IMR-90 (cell line): ENCODE measurements around the gene EPB41L2. TPM values are rescaled to one million over a fixed set of nuclear protein-coding genes. Genes with fewer than 3 reads are reported as not detected.

Experiments used
- ATAC-seq: fragments of 200-7000 bp; cut with Tn5 transposase; 2 replicates; pipeline ENCODE4 v1.9.1; 2020; ENCODE audit warnings: low read depth, mild to moderate bottlenecking, moderate library complexity
- BruUV-seq: library from RNA; stranded (reverse); fragments of 400-500 nt; replicated peaks from 2 replicates; lab custom pipeline; 2021; lab: Mats Ljungman, UMichigan
- CTCF ChIA-PET: fragments of 300-600 bp; formaldehyde crosslinking; extraction: SDS; loops from one replicate; lab custom pipeline; 2021; ENCODE audit warnings: antibody characterized with exemption; lab: Yijun Ruan, JAX
- POLR2A ChIA-PET: fragments of 300-600 bp; sonication (Branson Sonifier 250); formaldehyde crosslinking; loops from one replicate; lab custom pipeline; 2022; ENCODE audit warnings: antibody characterized with exemption; ENCODE audit not compliant: unreplicated experiment; lab: Charles Lee
- DNase-seq: peaks from one replicate; pipeline ENCODE4 v3.0.0; 2013
- H2AFZ ChIP-seq: replicated peaks from 2 replicates; pipeline ENCODE3; 2013; ENCODE audit warnings: low read length, mild to moderate bottlenecking; ENCODE audit not compliant: poor library complexity
- H2AK5ac ChIP-seq: 2 replicates; pipeline ENCODE4 v1.6.1; 2013; ENCODE audit warnings: low read depth, low read length, inconsistent platforms
- H2AK9ac ChIP-seq: replicated peaks from 2 replicates; pipeline ENCODE3; 2013; ENCODE audit warnings: mild to moderate bottlenecking, low read depth, low read length, moderate library complexity; ENCODE audit not compliant: poor library complexity
- H2BK120ac ChIP-seq: 2 replicates; pipeline ENCODE4 v1.6.1; 2013; ENCODE audit warnings: low read depth, low read length, inconsistent platforms
- H2BK15ac ChIP-seq: 3 replicates; pipeline ENCODE4 v1.6.1; 2013; ENCODE audit warnings: low read depth, low read length, inconsistent platforms
- H2BK20ac ChIP-seq: 2 replicates; pipeline ENCODE4 v1.6.1; 2013; ENCODE audit warnings: low read depth, mild to moderate bottlenecking, inconsistent platforms, low read length, moderate library complexity
- H2BK5ac ChIP-seq: 2 replicates; pipeline ENCODE4 v1.6.1; 2013; ENCODE audit warnings: mild to moderate bottlenecking, low read depth, low read length, inconsistent platforms; ENCODE audit not compliant: poor library complexity, severe bottlenecking
- H3K14ac ChIP-seq: replicated peaks from 2 replicates; pipeline ENCODE4 v1.6.1; 2013; ENCODE audit warnings: low read depth, low read length, inconsistent platforms
- H3K18ac ChIP-seq: 2 replicates; pipeline ENCODE4 v1.6.1; 2013; ENCODE audit warnings: low read depth, low read length, control low read depth
- H3K23ac ChIP-seq: 2 replicates; pipeline ENCODE4 v1.6.1; 2013; ENCODE audit warnings: low read depth, low read length, inconsistent platforms
- H3K27ac ChIP-seq: 2 replicates; pipeline ENCODE4 v1.5.1; 2013; ENCODE audit warnings: mild to moderate bottlenecking, control low read depth, low read length; ENCODE audit not compliant: insufficient read depth
- H3K27me3 ChIP-seq: 2 replicates; pipeline ENCODE4 v1.6.1; 2013; ENCODE audit warnings: low read length; ENCODE audit not compliant: control insufficient read depth, insufficient read depth
- H3K36me3 ChIP-seq: 2 replicates; pipeline ENCODE4 v1.6.1; 2013; ENCODE audit warnings: low read length, mixed read lengths; ENCODE audit not compliant: control insufficient read depth, insufficient read depth
- H3K4ac ChIP-seq: 2 replicates; pipeline ENCODE4 v1.6.1; 2013; ENCODE audit warnings: low read depth, low read length, inconsistent platforms
- H3K4me1 ChIP-seq: 2 replicates; pipeline ENCODE4 v1.6.1; 2013; ENCODE audit warnings: low read length, mixed read lengths; ENCODE audit not compliant: control insufficient read depth, insufficient read depth
- H3K4me2 ChIP-seq: 2 replicates; pipeline ENCODE4 v1.6.1; 2013; ENCODE audit warnings: low read depth, mild to moderate bottlenecking, control low read depth, low read length, moderate library complexity
- H3K4me3 ChIP-seq: 2 replicates; pipeline ENCODE4 v1.5.1; 2013; ENCODE audit warnings: low read depth, mild to moderate bottlenecking, control low read depth, low read length, moderate library complexity; ENCODE audit not compliant: insufficient read depth
- H3K56ac ChIP-seq: 2 replicates; pipeline ENCODE4 v1.6.1; 2013; ENCODE audit warnings: low read length, inconsistent platforms; ENCODE audit not compliant: insufficient read depth; ENCODE audit errors: extremely low read depth
- H3K79me1 ChIP-seq, 2 experiments: 2 replicates each; pipeline ENCODE4 v1.6.1; 2013; ENCODE audit warnings: low read length in 2 of 2, inconsistent platforms in 1 of 2, low read depth in 1 of 2
- H3K9ac ChIP-seq: 2 replicates; pipeline ENCODE4 v1.6.1; 2013; ENCODE audit warnings: low read depth, low read length, control low read depth
- H3K9me1 ChIP-seq: 2 replicates; pipeline ENCODE4 v1.6.1; 2013; ENCODE audit warnings: low read length, inconsistent platforms; ENCODE audit not compliant: insufficient read depth
- H3K9me3 ChIP-seq: 2 replicates; pipeline ENCODE4 v1.6.1; 2013; ENCODE audit warnings: low read length; ENCODE audit not compliant: control insufficient read depth, insufficient read depth
- H4K20me1 ChIP-seq: 2 replicates; pipeline ENCODE4 v1.6.1; 2013; ENCODE audit warnings: low read length, inconsistent platforms; ENCODE audit not compliant: insufficient read depth
- H4K5ac ChIP-seq: 2 replicates; pipeline ENCODE4 v1.6.1; 2013; ENCODE audit warnings: mild to moderate bottlenecking, low read depth, low read length, control low read depth
- H4K8ac ChIP-seq, 2 experiments: 2 replicates each; pipeline ENCODE4 v1.6.1; 2013; ENCODE audit warnings: low read depth in 2 of 2, low read length in 2 of 2, control low read depth in 1 of 2, inconsistent platforms in 1 of 2
- H4K91ac ChIP-seq: 2 replicates; pipeline ENCODE4 v1.6.1; 2013; ENCODE audit warnings: low read depth, low read length, inconsistent platforms; ENCODE audit not compliant: insufficient read depth
- BHLHE40 ChIP-seq: fragments of 150-350 bp; IDR thresholded peaks from 2 replicates; pipeline ENCODE4 v1.6.1; 2016; ENCODE audit warnings: mild to moderate bottlenecking, low read depth, low read length
- CEBPB ChIP-seq: IDR thresholded peaks from 2 replicates; pipeline ENCODE4 v1.6.1; 2012; ENCODE audit warnings: low read depth, low read length, improper control_type of control experiment
- CHD1 ChIP-seq: IDR thresholded peaks from 2 replicates; pipeline ENCODE4 v1.6.1; 2012; ENCODE audit warnings: low read depth, low read length, improper control_type of control experiment
- CTCF ChIP-seq: conservative IDR thresholded peaks from 2 replicates; pipeline ENCODE4 v1.5.1; 2012; ENCODE audit warnings: mild to moderate bottlenecking, low read depth, low read length, improper control_type of control experiment
- ELK1 ChIP-seq: fragments of 150-350 bp; IDR thresholded peaks from 2 replicates; pipeline ENCODE4 v1.6.1; 2016; ENCODE audit warnings: low read depth, mild to moderate bottlenecking, low read length, moderate library complexity, borderline replicate concordance
- MAFK ChIP-seq: IDR thresholded peaks from 2 replicates; pipeline ENCODE4 v1.6.1; 2012; ENCODE audit warnings: low read depth, low read length, improper control_type of control experiment
- MAZ ChIP-seq: IDR thresholded peaks from 2 replicates; pipeline ENCODE4 v1.6.1; 2012; ENCODE audit warnings: low read depth, mild to moderate bottlenecking, low read length, improper control_type of control experiment, moderate library complexity, borderline replicate concordance
- MXI1 ChIP-seq: IDR thresholded peaks from 2 replicates; pipeline ENCODE4 v1.6.1; 2012; ENCODE audit warnings: low read depth, mild to moderate bottlenecking, low read length, moderate library complexity, borderline replicate concordance
- NFE2L2 ChIP-seq: fragments of 150-350 bp; IDR thresholded peaks from 2 replicates; pipeline ENCODE4 v1.6.1; 2016; ENCODE audit warnings: low read depth, mild to moderate bottlenecking, low read length
- POLR2A ChIP-seq: IDR thresholded peaks from 2 replicates; pipeline ENCODE4 v1.6.1; 2012; ENCODE audit warnings: mild to moderate bottlenecking, low read depth, low read length
- SMC3 ChIP-seq: fragments of 150-350 bp; IDR thresholded peaks from 2 replicates; pipeline ENCODE4 v1.6.1; 2016; ENCODE audit warnings: low read depth, mild to moderate bottlenecking, antibody characterized with exemption, low read length, moderate library complexity
- USF2 ChIP-seq: fragments of 150-350 bp; IDR thresholded peaks from 2 replicates; pipeline ENCODE4 v1.6.1; 2017; ENCODE audit warnings: mild to moderate bottlenecking, antibody characterized with exemption, low read length, low read depth
- WGBS, 2 experiments: methylation state at CpG; one replicate each; pipeline versions ENCODE4 v1.1.5 to v1.1.7; 2013; ENCODE audit warnings: missing lambda C conversion rate in 2 of 2; ENCODE audit not compliant: insufficient read length in 1 of 2; ENCODE audit errors: extremely low coverage in 2 of 2; 5-methylcytosine and 5-hydroxymethylcytosine counted together
- dilution Hi-C: fragments of 300-500 bp; cut with HindIII; formaldehyde crosslinking; loops from one replicate; pipeline ENCODE4 v1.14.3; 2018; ENCODE audit warnings: low sequenced_read_pairs; ENCODE audit not compliant: unreplicated experiment
- in situ Hi-C: fragments of 300-500 bp; cut with MboI; formaldehyde crosslinking; loops from 3 replicates; pipeline ENCODE4 v1.14.3; 2019; ENCODE audit warnings: low sequenced_read_pairs, inconsistent platforms, mixed read lengths
- intact Hi-C: fragments of 100-400 bp; cut with micrococcal nuclease; formaldehyde crosslinking; loops from 2 replicates; pipeline ENCODE4 v1.10.0; 2022
- polyA plus RNA-seq, 3 experiments: library from polyadenylated mRNA; depleted of rRNA; stranded (reverse); fragments of >200 nt; gene quantifications; 2 replicates each; pipeline ENCODE4 v1.2.3, GENCODE V29; 2012; ENCODE audit warnings: low replicate concordance in 1 of 3
- total RNA-seq: library from RNA; depleted of rRNA; stranded (reverse); fragments of >200 nt; gene quantifications from 2 replicates; pipeline ENCODE4 v1.2.3, GENCODE V29; 2012

Gene EPB41L2
- total and polyA plus RNA-seq, 2 of the 4 experiments (the other 2 are of a cell fraction) = 85.7 to 99.8 TPM

DNA sequence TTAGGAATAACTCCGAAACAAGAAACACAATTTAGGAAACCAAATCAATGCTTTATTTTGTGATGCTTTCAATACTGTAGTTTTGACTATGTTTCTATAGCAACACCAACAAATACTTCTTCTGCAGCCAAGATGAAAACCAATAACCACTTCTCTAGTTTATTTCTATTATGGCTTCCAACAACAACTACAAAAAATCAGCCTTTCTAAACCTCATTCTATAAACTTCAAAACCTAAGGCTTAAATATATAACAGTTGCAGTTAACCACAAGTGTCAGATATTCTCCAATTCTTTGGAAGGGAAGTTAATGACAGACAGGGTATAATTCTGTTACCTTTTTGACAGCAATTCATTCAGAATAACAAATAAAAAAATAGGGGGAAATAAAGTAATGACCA, 80.9 kb downstream of the EPB41L2 start:
- Histone ChIP-seq H4K8ac (no peak overlapping the region), H3K4me1 (peaks cover 4% of the 10 kb centered on the region), H3K9ac (no peak overlapping the region), H2BK120ac (no peak overlapping the region), H2AK5ac (no peak overlapping the region), H3K4me3 (no peak overlapping the region), H2BK15ac (no peak overlapping the region), H3K14ac (no peak overlapping the region), H3K79me1 (peaks cover 41 to 72% of the 10 kb centered on the region in 2 experiments), H4K91ac (no peak overlapping the region), H3K9me3 (no peaks in the 10 kb centered on the region), H2AK9ac (no peak overlapping the region), H3K56ac (no peak overlapping the region), H3K36me3 (no peaks in the 10 kb centered on the region), H2BK5ac (no peak overlapping the region), H2BK20ac (no peak overlapping the region), H3K9me1 (peaks cover 6% of the 10 kb centered on the region; the same call in 1 of the 2 replicates), H3K4me2 (no peak overlapping the region), H4K20me1 (peaks cover 25% of the 10 kb centered on the region), H3K4ac (no peak overlapping the region), H3K18ac (no peak overlapping the region), H2AFZ (no peak overlapping the region), H3K23ac (no peak overlapping the region), H3K27ac (no peak overlapping the region), H3K27me3 (no peaks in the 10 kb centered on the region), H4K5ac (no peak overlapping the region)
- ChIA-PET CTCF (interaction anchor here (0.6 kb wide), 2 partner anchors 82 to 185 kb away, joined by 3 read pairs; no protein-coding TSS in a partner anchor), POLR2A (no interaction called here)
- BruUV-seq = no TSS peak
- dilution Hi-C loops = no loop called here
- no peak for ATAC-seq
- intact Hi-C loops = no loop called here
- whole genome bisulfite sequencing, 2 experiments = no CpG with 5 or more reads among the region's 1 CpG
- DNase-seq = no peak
- TF ChIP-seq MAZ = no peak
- no peak for TF ChIP-seq CHD1
- no peak for TF ChIP-seq SMC3
- TF ChIP-seq MAFK = no peak
- TF ChIP-seq USF2 = no peak
- no peak for TF ChIP-seq MXI1
- TF ChIP-seq CEBPB = no peak
- TF ChIP-seq ELK1 = no peak
- no peak for TF ChIP-seq BHLHE40
- no peak for TF ChIP-seq NFE2L2
- no peak for TF ChIP-seq CTCF
- no peak for TF ChIP-seq POLR2A
- in situ Hi-C loops = no loop called here
